ENCODE data around the gene SYNCRIP. TPM values are rescaled to one million over a fixed set of nuclear protein-coding genes. Genes with fewer than 3 reads are reported as not detected.
A peak's percentile ranks its signal among the peaks of the same experiment; 100 is the strongest.

The SYNCRIP gene
- total and polyA plus RNA-seq, 2 of the 13 experiments (the other 11 are each of a cell fraction or from before 2014, with no cell fraction given), result 8.1 to 112 TPM

DNA sequence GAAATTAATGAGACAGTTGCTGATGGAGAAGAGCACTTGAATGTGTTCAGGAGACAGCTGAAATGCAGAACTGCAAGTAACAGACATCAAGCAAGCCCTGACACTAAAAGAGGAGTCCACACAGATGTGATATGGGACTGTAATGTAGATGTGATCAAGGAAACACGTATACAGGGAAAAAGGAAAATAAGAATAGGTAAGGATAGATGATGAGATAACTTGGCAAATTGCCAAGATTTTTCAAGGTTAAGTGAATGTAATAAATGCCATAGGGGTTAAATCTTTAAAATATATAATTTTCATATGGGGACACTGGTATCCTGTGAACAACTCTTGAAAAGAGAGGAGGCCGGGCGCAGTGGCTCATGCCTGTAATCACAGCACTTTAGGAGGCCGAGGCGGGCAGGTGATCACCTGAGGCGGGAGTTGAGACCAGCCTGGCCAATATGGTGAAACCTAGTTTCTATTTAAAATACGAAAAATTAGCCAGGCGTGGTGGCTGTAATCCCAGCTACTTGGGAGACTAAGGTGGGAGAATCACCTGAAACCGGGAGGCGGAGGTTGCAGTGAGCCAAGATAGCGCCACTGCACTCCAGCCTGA is 41.9 kb downstream of the SYNCRIP start:
- no peak for FAIRE-seq

DNA sequence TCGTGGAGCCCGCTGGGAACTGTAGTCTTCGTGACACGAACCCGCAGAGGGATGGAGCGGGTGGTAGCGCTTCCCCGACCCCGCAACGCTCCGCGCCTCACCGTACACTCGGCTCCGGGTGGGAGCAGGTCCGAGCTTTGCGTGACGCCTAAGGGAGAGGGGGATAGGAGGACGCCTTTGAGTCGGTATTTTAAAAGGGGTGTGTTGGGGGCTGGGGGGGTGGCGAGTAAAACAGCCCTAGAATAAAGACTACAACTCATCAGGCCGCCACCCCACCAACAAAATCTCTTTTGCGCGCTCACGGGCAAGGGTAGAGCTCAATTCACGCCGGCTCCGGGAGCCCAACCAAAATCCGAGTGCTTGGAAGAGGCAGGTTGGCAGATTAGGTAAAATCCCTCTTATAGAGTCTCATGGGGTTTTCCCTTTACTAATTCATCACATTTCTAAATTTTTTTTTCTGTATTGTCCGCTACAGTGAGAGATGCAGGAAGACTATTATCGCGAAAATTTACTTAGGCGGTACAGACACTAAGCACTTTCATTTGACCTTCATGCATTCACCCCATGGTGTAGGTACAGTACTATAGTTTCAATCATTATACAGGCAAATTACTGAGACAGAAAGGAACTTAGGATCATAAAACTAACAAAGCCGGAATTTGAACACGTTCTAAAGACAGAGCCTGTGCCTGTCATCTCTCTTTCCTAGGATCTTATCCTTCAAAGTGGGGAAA is 48.3 kb downstream of the SYNCRIP start:
- H3K9ac ChIP-seq (ENCODE audit: insufficient read depth, low read depth, low read length), result peak overlapping the region; percentile 86
- H3K9me3 ChIP-seq (ENCODE audit: low read length), result no peaks in the 10 kb centered on the region
- H3K79me2 ChIP-seq (ENCODE audit: insufficient read depth, low read length), result peaks cover 34% of the 10 kb centered on the region
- TSS peak; percentile 89 for BruUV-seq (replicated peaks)
- no peaks in the 10 kb centered on the region for H3K36me3 ChIP-seq (replicated peaks in 1 of 2; ENCODE audit: control insufficient read depth in 1 of 2, insufficient read depth in 2 of 2, low read length in 2 of 2)
- POLR2A ChIA-PET, result interaction anchor here (1.3 to 5.5 kb wide), 4 partner anchors 14 to 83 kb away, joined by 4 to 54 read pairs (median 24); partner anchors contain the start of gene SYNCRIP
- no peak for FAIRE-seq
- CTCF ChIA-PET (ENCODE audit: low intra/inter-chr PET ratio, low total read pairs), result no interaction called here
- no peak for DNase-seq (ENCODE audit: low spot score)
- WGBS (ENCODE audit: low lambda C conversion rate), result 2% methylated on average over 29 of the region's 35 CpGs
- peaks cover 15% of the 10 kb centered on the region; the same call in 1 of the 2 replicates for H4K20me1 ChIP-seq (ENCODE audit: insufficient read depth, low read length)
- ATAC-seq, result peak; percentile 10
- H3K27me3 ChIP-seq (ENCODE audit: control insufficient read depth in 1 of 2, insufficient read depth in 2 of 2, low read length in 2 of 2), result peaks cover 0 to 4% of the 10 kb centered on the region in 2 experiments; a peak in 1 of 5 replicates
- peak overlapping the region; percentile 70 to 89 (median 80) for H3K4me3 ChIP-seq (replicated peaks in 1 of 3; ENCODE audit: insufficient read depth in 1 of 3, low read depth in 2 of 3, low read length in 3 of 3)
- intact Hi-C loops (cut with micrococcal nuclease; ENCODE audit: unreplicated experiment) (loop anchor here (5.0 kb wide), 2 partner anchors 37 to 83 kb away; no protein-coding TSS in a partner anchor), in situ Hi-C loops (cut with HindIII; ENCODE audit: extremely low pct_ligation_motif_present, low pct_unique_long_range_greater_than_20kb) (no loop called here)
- H3K4me1 ChIP-seq (ENCODE audit: insufficient read depth, low read length), result peaks cover 34% of the 10 kb centered on the region
- H2AFZ ChIP-seq (ENCODE audit: low read length), result no peak overlapping the region
- H3K27ac ChIP-seq (ENCODE audit: extremely low read length, insufficient read depth, low read length), result peak overlapping the region; percentile 95
- peak overlapping the region; percentile 89 for H3K4me2 ChIP-seq (ENCODE audit: low read depth, low read length)
- TF ChIP-seq, protein P1, sequence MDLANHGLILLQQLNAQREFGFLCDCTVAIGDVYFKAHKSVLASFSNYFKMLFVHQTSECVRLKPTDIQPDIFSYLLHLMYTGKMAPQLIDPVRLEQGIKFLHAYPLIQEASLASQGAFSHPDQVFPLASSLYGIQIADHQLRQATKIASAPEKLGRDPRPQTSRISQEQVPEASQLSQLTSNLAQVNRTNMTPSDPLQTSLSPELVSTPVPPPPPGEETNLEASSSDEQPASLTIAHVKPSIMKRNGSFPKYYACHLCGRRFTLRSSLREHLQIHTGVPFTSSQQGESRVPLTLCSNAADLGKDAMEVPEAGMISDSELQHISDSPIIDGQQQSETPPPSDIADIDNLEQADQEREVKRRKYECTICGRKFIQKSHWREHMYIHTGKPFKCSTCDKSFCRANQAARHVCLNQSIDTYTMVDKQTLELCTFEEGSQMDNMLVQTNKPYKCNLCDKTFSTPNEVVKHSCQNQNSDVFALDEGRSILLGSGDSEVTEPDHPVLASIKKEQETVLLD (CRISPR knock-in tag; IDR thresholded peaks at IDR 0.05; ENCODE audit: low read depth), result no peak
- TF ChIP-seq MEIS1 (CRISPR knock-in tag; IDR thresholded peaks at IDR 0.05; ENCODE audit: borderline replicate concordance), result no peak
- TF ChIP-seq, protein P2, sequence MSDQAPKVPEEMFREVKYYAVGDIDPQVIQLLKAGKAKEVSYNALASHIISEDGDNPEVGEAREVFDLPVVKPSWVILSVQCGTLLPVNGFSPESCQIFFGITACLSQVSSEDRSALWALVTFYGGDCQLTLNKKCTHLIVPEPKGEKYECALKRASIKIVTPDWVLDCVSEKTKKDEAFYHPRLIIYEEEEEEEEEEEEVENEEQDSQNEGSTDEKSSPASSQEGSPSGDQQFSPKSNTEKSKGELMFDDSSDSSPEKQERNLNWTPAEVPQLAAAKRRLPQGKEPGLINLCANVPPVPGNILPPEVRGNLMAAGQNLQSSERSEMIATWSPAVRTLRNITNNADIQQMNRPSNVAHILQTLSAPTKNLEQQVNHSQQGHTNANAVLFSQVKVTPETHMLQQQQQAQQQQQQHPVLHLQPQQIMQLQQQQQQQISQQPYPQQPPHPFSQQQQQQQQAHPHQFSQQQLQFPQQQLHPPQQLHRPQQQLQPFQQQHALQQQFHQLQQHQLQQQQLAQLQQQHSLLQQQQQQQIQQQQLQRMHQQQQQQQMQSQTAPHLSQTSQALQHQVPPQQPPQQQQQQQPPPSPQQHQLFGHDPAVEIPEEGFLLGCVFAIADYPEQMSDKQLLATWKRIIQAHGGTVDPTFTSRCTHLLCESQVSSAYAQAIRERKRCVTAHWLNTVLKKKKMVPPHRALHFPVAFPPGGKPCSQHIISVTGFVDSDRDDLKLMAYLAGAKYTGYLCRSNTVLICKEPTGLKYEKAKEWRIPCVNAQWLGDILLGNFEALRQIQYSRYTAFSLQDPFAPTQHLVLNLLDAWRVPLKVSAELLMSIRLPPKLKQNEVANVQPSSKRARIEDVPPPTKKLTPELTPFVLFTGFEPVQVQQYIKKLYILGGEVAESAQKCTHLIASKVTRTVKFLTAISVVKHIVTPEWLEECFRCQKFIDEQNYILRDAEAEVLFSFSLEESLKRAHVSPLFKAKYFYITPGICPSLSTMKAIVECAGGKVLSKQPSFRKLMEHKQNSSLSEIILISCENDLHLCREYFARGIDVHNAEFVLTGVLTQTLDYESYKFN (CRISPR knock-in tag; conservative IDR thresholded peaks at IDR 0.05), result no peak
- TF ChIP-seq, protein P3, sequence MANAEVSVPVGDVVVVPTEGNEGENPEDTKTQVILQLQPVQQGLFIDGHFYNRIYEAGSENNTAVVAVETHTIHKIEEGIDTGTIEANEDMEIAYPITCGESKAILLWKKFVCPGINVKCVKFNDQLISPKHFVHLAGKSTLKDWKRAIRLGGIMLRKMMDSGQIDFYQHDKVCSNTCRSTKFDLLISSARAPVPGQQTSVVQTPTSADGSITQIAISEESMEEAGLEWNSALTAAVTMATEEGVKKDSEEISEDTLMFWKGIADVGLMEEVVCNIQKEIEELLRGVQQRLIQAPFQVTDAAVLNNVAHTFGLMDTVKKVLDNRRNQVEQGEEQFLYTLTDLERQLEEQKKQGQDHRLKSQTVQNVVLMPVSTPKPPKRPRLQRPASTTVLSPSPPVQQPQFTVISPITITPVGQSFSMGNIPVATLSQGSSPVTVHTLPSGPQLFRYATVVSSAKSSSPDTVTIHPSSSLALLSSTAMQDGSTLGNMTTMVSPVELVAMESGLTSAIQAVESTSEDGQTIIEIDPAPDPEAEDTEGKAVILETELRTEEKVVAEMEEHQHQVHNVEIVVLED (CRISPR knock-in tag; IDR thresholded peaks at IDR 0.05; ENCODE audit: borderline replicate concordance), result no peak; the same call in none of the 2 replicates
- TF ChIP-seq ZNF282 (IDR thresholded peaks at IDR 0.05; ENCODE audit: partially characterized antibody), result no peak
- TF ChIP-seq SATB2 (CRISPR knock-in tag; IDR thresholded peaks at IDR 0.05), result no peak
- TF ChIP-seq ZBTB21 (CRISPR knock-in tag; IDR thresholded peaks at IDR 0.05), result no peak

More for the DNA sequence above, 41.9 kb downstream of the SYNCRIP start:
- no TSS peak for BruUV-seq (replicated peaks)
- no peak for DNase-seq (ENCODE audit: low spot score)
- POLR2A ChIA-PET, result interaction anchor here (0.9 kb wide), 1 partner anchor 77 kb away, joined by 3 read pairs; no protein-coding TSS in a partner anchor
- intact Hi-C loops (cut with micrococcal nuclease; ENCODE audit: unreplicated experiment) (no loop called here), in situ Hi-C loops (cut with HindIII; ENCODE audit: extremely low pct_ligation_motif_present, low pct_unique_long_range_greater_than_20kb) (no loop called here)
- Histone ChIP-seq H3K36me3 (replicated peaks in 1 of 2; ENCODE audit: control insufficient read depth in 1 of 2, insufficient read depth in 2 of 2, low read length in 2 of 2) (no peaks in the 10 kb centered on the region), H3K4me3 (replicated peaks in 1 of 3; ENCODE audit: insufficient read depth in 1 of 3, low read depth in 2 of 3, low read length in 3 of 3) (no peak overlapping the region), H2AFZ (ENCODE audit: low read length) (no peak overlapping the region), H4K20me1 (ENCODE audit: insufficient read depth, low read length) (no peaks in the 10 kb centered on the region), H3K27ac (ENCODE audit: extremely low read length, insufficient read depth, low read length) (no peak overlapping the region), H3K9ac (ENCODE audit: insufficient read depth, low read depth, low read length) (no peak overlapping the region), H3K4me2 (ENCODE audit: low read depth, low read length) (no peak overlapping the region), H3K27me3 (ENCODE audit: control insufficient read depth in 1 of 2, insufficient read depth in 2 of 2, low read length in 2 of 2) (no peaks in the 10 kb centered on the region), H3K79me2 (ENCODE audit: insufficient read depth, low read length) (no peaks in the 10 kb centered on the region), H3K4me1 (ENCODE audit: insufficient read depth, low read length) (no peaks in the 10 kb centered on the region), H3K9me3 (ENCODE audit: low read length) (no peaks in the 10 kb centered on the region)
- TF ChIP-seq GTF2F1 (IDR thresholded peaks at IDR 0.05; ENCODE audit: low read length) (0 out of 2 replicates have a peak, but pooled peaks have one; percentile 58), LCORL (IDR thresholded peaks at IDR 0.05) (peak; percentile 100), LCORL (CRISPR knock-in tag; IDR thresholded peaks at IDR 0.05) (no peak), SMARCC2 (IDR thresholded peaks at IDR 0.05) (no peak)
- peak; percentile 14 for ATAC-seq
- 95% methylated on average over 11 of the region's 11 CpGs for WGBS (ENCODE audit: low lambda C conversion rate)
- CTCF ChIA-PET (ENCODE audit: low intra/inter-chr PET ratio, low total read pairs), result no interaction called here

Measured in HepG2 (cell line).